ENCODE measurements around the gene CWF19L2.

The CWF19L2 gene

GRCh38 chr11:107337917-107338316 lies 119.7 kb downstream of the CWF19L2 start:
- no peak for FAIRE-seq
- DNase-seq (ENCODE audit: extremely low spot score, insufficient read length, low read depth), result no peak

- FAIRE-seq (no peak), DNase-seq (ENCODE audit: extremely low spot score, insufficient read length, low read depth) (no peak)
These were observed 125.9 kb downstream of the CWF19L2 start for GRCh38 chr11:107331728-107332127.

GRCh38 chr11:107329164-107329563 lies 128.5 kb downstream of the CWF19L2 start:
- FAIRE-seq (no peak), DNase-seq (ENCODE audit: extremely low spot score, insufficient read length, low read depth) (no peak)

GRCh38 chr11:107316426-107316825 lies 141.2 kb downstream of the CWF19L2 start:
- DNase-seq (ENCODE audit: extremely low spot score, insufficient read length, low read depth), result no peak
- no peak for FAIRE-seq

- DNase-seq (ENCODE audit: extremely low spot score, insufficient read length, low read depth) (no peak), FAIRE-seq (no peak)
These were observed 149.6 kb downstream of the CWF19L2 start for GRCh38 chr11:107307991-107308390.

- FAIRE-seq (no peak), DNase-seq (ENCODE audit: extremely low spot score, insufficient read length, low read depth) (no peak)
These were observed 155.7 kb downstream of the CWF19L2 start for GRCh38 chr11:107301878-107302277.

- no peak for DNase-seq (ENCODE audit: extremely low spot score, insufficient read length, low read depth)
- FAIRE-seq, result no peak
These were observed 163.8 kb downstream of the CWF19L2 start for GRCh38 chr11:107293677-107294344.

- FAIRE-seq (no peak), DNase-seq (ENCODE audit: extremely low spot score, insufficient read length, low read depth) (no peak)
These were observed 175.4 kb downstream of the CWF19L2 start for GRCh38 chr11:107282195-107282594.

All from GM18507 (cell line).